Measurements from ENCODE around the gene DDX42. TPM values are rescaled to one million over a fixed set of nuclear protein-coding genes. Genes with fewer than 3 reads are reported as not detected.
"Not testable (repeated sequence)": the region's sequence is repeated elsewhere in the genome, so short reads cannot be mapped to it uniquely, and the experiment has no call there.

The DDX42 gene
- total RNA-seq, 2 experiments from 2014 or later, result 103 to 106 TPM

GRCh38 chr17:63841350-63842172 is 67.6 kb downstream of the DDX42 start:
- peaks cover 5% of the 10 kb centered on the region for H3K36me3 Mint-ChIP-seq
- DNase-seq, result peak; percentile 31
- no peaks in the 10 kb centered on the region for H3K27me3 Mint-ChIP-seq

GRCh38 chr17:63842173-63842539 is 68.2 kb downstream of the DDX42 start:
- no peaks in the 10 kb centered on the region for H3K27me3 Mint-ChIP-seq
- intact Hi-C loops (cut with micrococcal nuclease), result loop anchor here (2.0 to 5.0 kb wide), 4 partner anchors 99 to 665 kb away; partner anchors contain the start of genes CEP95 and DDX5
- no peaks in the 10 kb centered on the region for H3K9me3 Mint-ChIP-seq
- peaks cover 32% of the 10 kb centered on the region for H3K4me1 Mint-ChIP-seq (ENCODE audit: low read depth)
- ChIA-PET POLR2A (interaction anchor here (0.8 to 2.7 kb wide), 5 partner anchors 9 to 143 kb away, joined by 3 to 29 read pairs (median 3); partner anchors contain the start of genes CCDC47 and DDX42), CTCF (interaction anchor here (1.4 to 2.3 kb wide), 2 partner anchors 11 to 13 kb away, joined by 3 to 15 read pairs; no protein-coding TSS in a partner anchor)
- no peak for DNase-seq
- H3K4me3 Mint-ChIP-seq, result peak overlapping the region; percentile 95
- H3K27ac Mint-ChIP-seq, result peak overlapping the region; percentile 92
- peaks cover 4% of the 10 kb centered on the region for H3K36me3 Mint-ChIP-seq

More at GRCh38 chr17:63841350-63842172, 67.6 kb downstream of the DDX42 start:
- POLR2A ChIA-PET, result interaction anchor here (0.6 to 2.7 kb wide), 6 partner anchors 8 to 143 kb away, joined by 3 to 29 read pairs (median 4); partner anchors contain the start of genes CCDC47 and DDX42
- peak overlapping the region; percentile 92 for H3K27ac Mint-ChIP-seq
- CTCF ChIA-PET, result interaction anchor here (1.4 to 2.3 kb wide), 2 partner anchors 11 to 13 kb away, joined by 3 to 15 read pairs; no protein-coding TSS in a partner anchor
- H3K4me3 Mint-ChIP-seq, result peak overlapping the region; percentile 95
- H3K4me1 Mint-ChIP-seq (ENCODE audit: low read depth), result peaks cover 31% of the 10 kb centered on the region
- H3K9me3 Mint-ChIP-seq, result no peaks in the 10 kb centered on the region
- intact Hi-C loops (cut with micrococcal nuclease), result loop anchor here (2.0 to 5.0 kb wide), 4 partner anchors 99 to 666 kb away; partner anchors contain the start of genes CEP95 and DDX5

GRCh38 chr17:63842540-63843386 is 68.8 kb downstream of the DDX42 start, which contains the start of gene SMARCD2:
TSS of gene SMARCD2 (minus strand) at chr17:63842685. CDS start at chr17:63842674, 11 bp downstream.
- DNase-seq, result peak; percentile 100
- H3K27ac Mint-ChIP-seq, result peak within 1 kb of the TSS; percentile 95
- POLR2A ChIA-PET, result interaction anchor here (0.9 to 2.7 kb wide), 6 partner anchors 8 to 144 kb away, joined by 3 to 29 read pairs (median 6); partner anchors contain the start of genes CCDC47 and DDX42
- CTCF ChIA-PET, result interaction anchor here (0.9 to 1.3 kb wide), 5 partner anchors 8 to 104 kb away, joined by 3 to 4 read pairs (median 4); no protein-coding TSS in a partner anchor
- H3K4me3 Mint-ChIP-seq, result peak within 1 kb of the TSS; percentile 95
- H3K4me1 Mint-ChIP-seq (ENCODE audit: low read depth), result peaks cover 34% of the 10 kb centered on the region
- no peaks in the 10 kb centered on the region for H3K9me3 Mint-ChIP-seq
- H3K27me3 Mint-ChIP-seq, result no peaks in the 10 kb centered on the region
- intact Hi-C loops (cut with micrococcal nuclease), result loop anchor here (1.0 to 5.0 kb wide), 6 partner anchors 15 to 665 kb away; partner anchors contain the start of genes CCDC47, CEP95, DDX5 and FTSJ3
- peaks cover 4% of the 10 kb centered on the region for H3K36me3 Mint-ChIP-seq

GRCh38 chr17:63843387-63843888 is 69.5 kb downstream of the DDX42 start:
- intact Hi-C loops (cut with micrococcal nuclease), result loop anchor here (1.0 to 5.0 kb wide), 6 partner anchors 16 to 664 kb away; partner anchors contain the start of genes CCDC47, CEP95, DDX5 and FTSJ3
- ChIA-PET POLR2A (interaction anchor here (0.9 to 1.5 kb wide), 6 partner anchors 9 to 145 kb away, joined by 3 to 8 read pairs (median 4); partner anchors contain the start of genes CCDC47 and DDX42), CTCF (interaction anchor here (0.5 to 1.3 kb wide), 6 partner anchors 9 to 144 kb away, joined by 3 to 4 read pairs (median 4); no protein-coding TSS in a partner anchor)
- H3K4me1 Mint-ChIP-seq (ENCODE audit: low read depth), result peaks cover 38% of the 10 kb centered on the region
- DNase-seq, result peak; percentile 62
- not testable (repeated sequence) for H3K27me3 Mint-ChIP-seq, H3K36me3 Mint-ChIP-seq, H3K9me3 Mint-ChIP-seq
- peak overlapping the region; percentile 89 for H3K4me3 Mint-ChIP-seq
- H3K27ac Mint-ChIP-seq, result peak overlapping the region; percentile 95

GRCh38 chr17:63843910-63844677 is 70.1 kb downstream of the DDX42 start:
- ChIA-PET CTCF (interaction anchor here (0.5 to 1.5 kb wide), 6 partner anchors 9 to 145 kb away, joined by 3 to 4 read pairs (median 4); no protein-coding TSS in a partner anchor), POLR2A (interaction anchor here (0.6 to 1.5 kb wide), 6 partner anchors 10 to 216 kb away, joined by 3 to 8 read pairs (median 4); partner anchors contain the start of genes CCDC47 and DDX42)
- Mint-ChIP-seq H3K4me3 (peak overlapping the region; percentile 89), H3K36me3 (peaks cover 4% of the 10 kb centered on the region), H3K27ac (peak overlapping the region; percentile 95), H3K4me1 (ENCODE audit: low read depth) (peaks cover 37% of the 10 kb centered on the region), H3K9me3 (peaks cover 5% of the 10 kb centered on the region), H3K27me3 (no peaks in the 10 kb centered on the region)
- no peak for DNase-seq
- intact Hi-C loops (cut with micrococcal nuclease), result loop anchor here (1.0 to 5.0 kb wide), 6 partner anchors 17 to 663 kb away; partner anchors contain the start of genes CCDC47, CEP95, DDX5 and FTSJ3

GRCh38 chr17:63845509-63845908 is 71.5 kb downstream of the DDX42 start:
- Mint-ChIP-seq H3K4me1 (ENCODE audit: low read depth) (peaks cover 29% of the 10 kb centered on the region), H3K27me3 (no peaks in the 10 kb centered on the region), H3K9me3 (peaks cover 5% of the 10 kb centered on the region), H3K4me3 (no peak overlapping the region), H3K27ac (no peak overlapping the region), H3K36me3 (peaks cover 4% of the 10 kb centered on the region)
- POLR2A ChIA-PET, result no interaction called here
- intact Hi-C loops (cut with micrococcal nuclease), result no loop called here
- CTCF ChIA-PET, result interaction anchor here (1.1 to 1.5 kb wide), 2 partner anchors 15 to 101 kb away, joined by 3 read pairs; no protein-coding TSS in a partner anchor
- DNase-seq, result no peak

GRCh38 chr17:63847525-63848249 is 73.7 kb downstream of the DDX42 start:
- Mint-ChIP-seq H3K4me3 (peak overlapping the region; percentile 32), H3K9me3 (peaks cover 5% of the 10 kb centered on the region), H3K27me3 (no peaks in the 10 kb centered on the region), H3K27ac (peak overlapping the region; percentile 18), H3K4me1 (ENCODE audit: low read depth) (peaks cover 23% of the 10 kb centered on the region), H3K36me3 (no peaks in the 10 kb centered on the region)
- ChIA-PET CTCF (interaction anchor here (0.7 to 3.2 kb wide), 6 partner anchors 10 to 369 kb away, joined by 3 to 30 read pairs (median 7); partner anchors contain the start of genes CCDC47 and DDX42), POLR2A (interaction anchor here (1.0 kb wide), 1 partner anchor 172 kb away, joined by 5 read pairs; the partner anchor contains the start of gene ICAM2)
- intact Hi-C loops (cut with micrococcal nuclease), result no loop called here
- DNase-seq, result no peak

- intact Hi-C loops (cut with micrococcal nuclease), result no loop called here
- Mint-ChIP-seq H3K27me3 (no peaks in the 10 kb centered on the region), H3K27ac (peak overlapping the region; percentile 80), H3K36me3 (no peaks in the 10 kb centered on the region), H3K4me3 (peak overlapping the region; percentile 59), H3K9me3 (peaks cover 5% of the 10 kb centered on the region), H3K4me1 (ENCODE audit: low read depth) (peaks cover 18% of the 10 kb centered on the region)
- peak; percentile 98 for DNase-seq
- ChIA-PET CTCF (interaction anchor here (0.6 to 3.2 kb wide), 26 partner anchors 9 to 297 kb away, joined by 3 to 30 read pairs (median 4); partner anchors contain the start of genes CCDC47, DDX42, FTSJ3 and MAP3K3), POLR2A (interaction anchor here (0.7 to 1.1 kb wide), 3 partner anchors 8 to 171 kb away, joined by 3 to 5 read pairs (median 3); partner anchors contain the start of gene ICAM2)
Observed at GRCh38 chr17:63848834-63849689, 75.1 kb downstream of the DDX42 start.

GRCh38 chr17:63850401-63850800 is 76.4 kb downstream of the DDX42 start:
- H3K27me3 Mint-ChIP-seq, result no peaks in the 10 kb centered on the region
- H3K4me1 Mint-ChIP-seq (ENCODE audit: low read depth), result peaks cover 15% of the 10 kb centered on the region
- no peak overlapping the region for H3K4me3 Mint-ChIP-seq
- intact Hi-C loops (cut with micrococcal nuclease), result no loop called here
- DNase-seq, result no peak
- POLR2A ChIA-PET, result no interaction called here
- peaks cover 5% of the 10 kb centered on the region for H3K9me3 Mint-ChIP-seq
- CTCF ChIA-PET, result interaction anchor here (0.8 to 7.0 kb wide), 2 partner anchors 10 to 16 kb away, joined by 4 to 42 read pairs; no protein-coding TSS in a partner anchor
- no peaks in the 10 kb centered on the region for H3K36me3 Mint-ChIP-seq
- no peak overlapping the region for H3K27ac Mint-ChIP-seq

Measured in activated CD4-positive, alpha-beta memory T cell treated with anti-CD3 and anti-CD28 coated beads for 36 hours (primary cell).